GM19193 (cell line): ENCODE results near the gene C2CD4C.

Source experiments
- POLR2A ChIP-seq: IDR thresholded peaks from 4 replicates; pipeline ENCODE4 v1.6.1; 2011; ENCODE audit not compliant: insufficient read depth, insufficient read length; ENCODE audit errors: extremely low read depth

C2CD4C gene

GRCh38 chr19:376111-376470, 32.9 kb downstream of the C2CD4C start:
- no peak for TF ChIP-seq POLR2A

- no peak for TF ChIP-seq POLR2A
Observed at GRCh38 chr19:375395-376110, 33.4 kb downstream of the C2CD4C start.

GRCh38 chr19:374886-375235, 34.1 kb downstream of the C2CD4C start:
- no peak for TF ChIP-seq POLR2A

GRCh38 chr19:374183-374885, 34.6 kb downstream of the C2CD4C start:
- TF ChIP-seq POLR2A, result no peak

- TF ChIP-seq POLR2A, result no peak
Observed at GRCh38 chr19:373391-374182, 35.4 kb downstream of the C2CD4C start.

GRCh38 chr19:372306-372890, 36.5 kb downstream of the C2CD4C start:
- TF ChIP-seq POLR2A, result no peak

- TF ChIP-seq POLR2A, result no peak
Observed at GRCh38 chr19:371501-372168, 37.3 kb downstream of the C2CD4C start.

GRCh38 chr19:370641-371330, 38.2 kb downstream of the C2CD4C start:
- TF ChIP-seq POLR2A, result no peak

- no peak for TF ChIP-seq POLR2A
Observed at GRCh38 chr19:369876-370275, 39.1 kb downstream of the C2CD4C start.

- no peak for TF ChIP-seq POLR2A
Observed at GRCh38 chr19:369256-369655, 39.7 kb downstream of the C2CD4C start.

- TF ChIP-seq POLR2A, result no peak
Observed at GRCh38 chr19:368630-369024, 40.3 kb downstream of the C2CD4C start.

- TF ChIP-seq POLR2A, result no peak
Observed at GRCh38 chr19:367963-368629, 40.9 kb downstream of the C2CD4C start.

GRCh38 chr19:367561-367960, 41.4 kb downstream of the C2CD4C start:
- no peak for TF ChIP-seq POLR2A

- TF ChIP-seq POLR2A, result no peak
Observed at GRCh38 chr19:366951-367350, 42.0 kb downstream of the C2CD4C start.

- no peak for TF ChIP-seq POLR2A
Observed at GRCh38 chr19:366205-366783, 42.7 kb downstream of the C2CD4C start.
